Activated T-cell treated with anti-CD3 and anti-CD28 coated beads, Interleukin-2, amount 50 U/mL, for 24 hours (primary cell): Measurements from ENCODE around the gene APPBP2.

Experiments used
- DNase-seq: peaks from one replicate; pipeline ENCODE4 v3.0.0-alpha.2; 2020
- H3K27ac Mint-ChIP-seq: 2 replicates; pipeline ENCODE4 v1.8.0; 2020; ENCODE audit warnings: mild to moderate bottlenecking, mixed read lengths
- H3K27me3 Mint-ChIP-seq: 2 replicates; pipeline ENCODE4 v1.8.0; 2020; ENCODE audit warnings: mixed read lengths
- H3K36me3 Mint-ChIP-seq: 2 replicates; pipeline ENCODE4 v1.8.0; 2020; ENCODE audit warnings: low read depth, mixed read lengths
- H3K4me1 Mint-ChIP-seq: 2 replicates; pipeline ENCODE4 v1.8.0; 2020; ENCODE audit warnings: low read depth, mixed read lengths
- H3K4me3 Mint-ChIP-seq: 2 replicates; pipeline ENCODE4 v1.8.0; 2020; ENCODE audit warnings: mild to moderate bottlenecking, moderate library complexity, mixed read lengths
- H3K9me3 Mint-ChIP-seq: 2 replicates; pipeline ENCODE4 v1.8.0; 2020; ENCODE audit warnings: mixed read lengths

Gene APPBP2

GRCh38 chr17:60393840-60394723, 132.0 kb downstream of the APPBP2 start:
- peaks cover 17% of the 10 kb centered on the region for H3K36me3 Mint-ChIP-seq
- no peaks in the 10 kb centered on the region for H3K9me3 Mint-ChIP-seq
- DNase-seq: no peak
- no peaks in the 10 kb centered on the region for H3K27me3 Mint-ChIP-seq
- no peak overlapping the region for H3K4me3 Mint-ChIP-seq
- no peak overlapping the region for H3K27ac Mint-ChIP-seq
- H3K4me1 Mint-ChIP-seq: peaks cover 37% of the 10 kb centered on the region
